Measurements from ENCODE around the gene REXO5.

Gene REXO5

DNA sequence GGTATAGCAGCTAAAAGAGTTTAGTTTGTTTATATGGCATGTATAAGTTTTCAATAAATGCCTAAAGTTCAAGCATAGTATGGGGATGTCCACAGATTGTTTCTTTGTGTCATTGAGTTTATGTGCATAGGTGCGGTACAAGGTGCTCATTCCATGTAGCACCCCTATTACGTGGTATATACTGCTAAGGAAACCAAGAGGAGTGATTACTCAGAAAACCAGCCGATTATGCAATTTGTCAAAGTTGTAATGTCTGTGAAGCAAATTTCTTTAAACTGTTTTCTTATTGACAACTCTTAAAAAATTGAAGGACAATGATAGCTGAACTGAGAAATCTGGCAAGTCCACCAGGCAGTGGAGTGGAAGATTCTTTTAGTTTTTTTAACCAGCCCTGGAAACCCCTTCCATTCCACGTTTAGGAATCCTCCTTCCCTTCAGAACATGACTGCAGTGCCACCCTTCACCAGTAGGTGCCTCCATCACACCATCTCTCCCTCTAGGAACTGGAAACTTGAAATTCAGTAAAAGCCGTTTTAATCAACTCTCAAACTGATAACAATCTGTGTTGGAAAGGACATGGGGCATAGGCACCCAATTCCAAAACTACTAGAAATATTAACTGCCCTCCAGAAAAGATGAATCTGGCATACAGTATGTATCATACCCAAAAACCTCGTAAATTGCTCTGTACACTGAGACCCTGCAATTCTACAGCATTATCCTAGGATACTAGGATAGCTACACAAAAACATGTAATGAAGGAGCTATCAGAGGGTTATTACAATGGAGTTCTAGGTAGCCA, 43.5 kb downstream of the REXO5 start:
- TF ChIP-seq, protein P1, sequence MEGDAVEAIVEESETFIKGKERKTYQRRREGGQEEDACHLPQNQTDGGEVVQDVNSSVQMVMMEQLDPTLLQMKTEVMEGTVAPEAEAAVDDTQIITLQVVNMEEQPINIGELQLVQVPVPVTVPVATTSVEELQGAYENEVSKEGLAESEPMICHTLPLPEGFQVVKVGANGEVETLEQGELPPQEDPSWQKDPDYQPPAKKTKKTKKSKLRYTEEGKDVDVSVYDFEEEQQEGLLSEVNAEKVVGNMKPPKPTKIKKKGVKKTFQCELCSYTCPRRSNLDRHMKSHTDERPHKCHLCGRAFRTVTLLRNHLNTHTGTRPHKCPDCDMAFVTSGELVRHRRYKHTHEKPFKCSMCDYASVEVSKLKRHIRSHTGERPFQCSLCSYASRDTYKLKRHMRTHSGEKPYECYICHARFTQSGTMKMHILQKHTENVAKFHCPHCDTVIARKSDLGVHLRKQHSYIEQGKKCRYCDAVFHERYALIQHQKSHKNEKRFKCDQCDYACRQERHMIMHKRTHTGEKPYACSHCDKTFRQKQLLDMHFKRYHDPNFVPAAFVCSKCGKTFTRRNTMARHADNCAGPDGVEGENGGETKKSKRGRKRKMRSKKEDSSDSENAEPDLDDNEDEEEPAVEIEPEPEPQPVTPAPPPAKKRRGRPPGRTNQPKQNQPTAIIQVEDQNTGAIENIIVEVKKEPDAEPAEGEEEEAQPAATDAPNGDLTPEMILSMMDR (IDR thresholded peaks at IDR 0.05; ENCODE audit: low read depth, low read length), result no peak; the same call in none of the 2 replicates
- DNase-seq (ENCODE audit: extremely low read depth, low read depth), result no peak

DNA sequence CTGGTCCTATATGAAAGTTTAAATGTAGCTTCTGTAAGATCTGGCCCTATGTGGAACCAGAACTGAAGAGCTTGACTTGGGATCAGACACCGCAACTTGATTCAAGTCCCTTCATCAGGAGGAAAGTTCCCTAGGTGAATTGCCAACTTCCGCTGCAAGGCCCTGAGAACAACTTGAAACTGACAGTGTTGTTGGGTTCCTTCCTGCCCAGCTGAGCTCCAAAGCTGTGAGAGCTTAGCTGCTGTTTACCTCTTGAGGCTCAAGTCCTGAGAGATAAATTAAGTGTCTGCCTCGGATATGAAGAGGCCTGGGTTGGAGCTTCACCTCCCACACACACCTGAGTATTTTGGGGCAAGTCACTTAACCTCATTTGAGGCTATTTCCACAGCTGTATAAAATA, 44.7 kb downstream of the REXO5 start:
- DNase-seq (ENCODE audit: extremely low read depth, low read depth), result no peak
- TF ChIP-seq, protein P1 (IDR thresholded peaks at IDR 0.05; ENCODE audit: low read depth, low read length), result no peak

DNA sequence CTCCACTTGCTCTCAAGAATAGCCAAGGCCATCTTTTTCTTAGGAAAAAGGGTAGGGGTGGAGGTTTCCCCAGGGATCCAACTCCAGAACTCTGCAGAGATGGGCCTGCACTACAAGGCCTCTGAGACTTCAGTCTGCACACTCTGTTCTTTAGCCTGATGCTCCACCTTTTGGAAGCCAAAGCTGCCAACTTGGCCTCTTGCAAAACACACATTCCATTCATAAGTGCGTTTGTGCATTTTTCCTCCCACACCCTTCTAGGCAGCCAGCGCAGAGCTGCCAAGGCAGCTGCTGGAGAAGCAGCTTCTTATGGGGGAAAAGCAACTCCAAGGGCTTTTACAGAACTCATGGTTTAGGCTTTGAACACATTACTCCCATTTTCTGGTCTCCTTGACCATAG, 45.3 kb downstream of the REXO5 start:
- peak; percentile 84 for DNase-seq (ENCODE audit: extremely low read depth, low read depth)
- TF ChIP-seq, protein P1 (IDR thresholded peaks at IDR 0.05; ENCODE audit: low read depth, low read length), result no peak; the same call in 1 of the 2 replicates

DNA sequence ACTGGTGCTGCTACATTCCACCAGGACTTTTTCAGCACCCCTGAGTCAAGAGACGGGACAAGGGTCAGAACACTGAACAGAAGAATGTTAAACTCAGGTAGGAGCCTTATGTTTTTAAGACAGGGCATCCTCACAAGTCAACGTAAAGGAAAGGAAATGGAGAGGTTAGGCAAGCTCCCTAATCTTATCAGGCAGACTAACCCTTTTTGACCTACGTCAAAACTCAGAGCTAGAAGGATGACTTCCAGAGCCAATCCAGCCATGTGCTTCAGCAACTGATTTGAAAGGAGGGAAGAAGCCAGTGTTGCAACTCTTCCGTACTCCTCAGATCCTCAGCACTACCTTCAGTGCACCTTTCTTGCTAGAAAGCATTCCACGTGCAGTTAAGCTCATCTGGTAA, 46.8 kb downstream of the REXO5 start:
- TF ChIP-seq, protein P1 (IDR thresholded peaks at IDR 0.05; ENCODE audit: low read depth, low read length), result no peak
- no peak for DNase-seq (ENCODE audit: extremely low read depth, low read depth)

DNA sequence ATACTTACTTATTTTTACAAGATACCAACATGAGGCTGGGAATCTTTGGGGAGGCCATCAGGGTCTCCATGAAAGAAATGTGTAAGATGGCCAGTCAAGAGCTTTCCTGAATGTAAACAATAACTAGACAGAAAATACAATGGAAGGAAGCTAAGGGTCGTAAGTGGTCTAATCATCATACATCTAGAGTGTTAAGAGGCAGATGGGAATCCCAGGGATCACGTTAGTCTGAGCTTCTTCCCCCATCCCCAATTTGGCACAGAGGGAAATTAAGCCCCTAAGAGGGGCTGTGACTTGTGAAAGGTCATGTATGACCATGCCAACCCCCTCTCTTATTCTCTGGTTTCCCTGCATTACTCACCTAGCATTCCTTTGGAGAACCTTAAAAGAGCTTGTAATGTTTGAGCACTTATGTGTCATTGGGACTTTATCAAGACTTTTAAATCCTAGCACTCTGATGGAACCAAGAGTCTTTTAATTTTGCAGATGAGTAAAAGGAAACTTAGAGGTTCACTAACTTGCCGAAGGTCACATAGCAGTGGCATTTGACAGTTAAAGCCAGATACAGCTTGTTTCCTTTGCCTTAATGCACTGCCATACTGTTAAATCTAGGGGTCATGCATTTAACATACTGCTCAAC, 47.8 kb downstream of the REXO5 start:
- DNase-seq (ENCODE audit: extremely low read depth, low read depth), result no peak
- TF ChIP-seq, protein P1 (IDR thresholded peaks at IDR 0.05; ENCODE audit: low read depth, low read length), result no peak

DNA sequence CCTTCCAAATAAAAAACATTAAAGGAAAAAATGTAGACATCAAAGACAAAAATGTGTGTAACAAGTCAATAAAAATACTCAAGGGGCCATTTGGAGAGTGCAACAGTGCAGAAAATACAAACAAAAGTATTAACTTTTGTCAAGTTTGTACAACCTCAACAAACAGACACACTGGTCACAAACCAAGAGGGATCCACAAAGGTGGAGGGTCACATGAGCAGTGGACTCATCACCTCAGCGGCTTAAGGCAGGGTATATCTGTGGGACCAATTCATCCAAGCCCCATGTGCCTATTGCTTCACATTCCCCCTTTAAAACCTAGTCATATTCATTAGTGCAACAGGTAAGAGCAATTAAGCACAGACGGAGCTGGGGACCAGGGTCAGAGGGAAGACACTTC, 48.6 kb downstream of the REXO5 start:
- TF ChIP-seq, protein P1 (IDR thresholded peaks at IDR 0.05; ENCODE audit: low read depth, low read length), result no peak
- DNase-seq (ENCODE audit: extremely low read depth, low read depth), result no peak

DNA sequence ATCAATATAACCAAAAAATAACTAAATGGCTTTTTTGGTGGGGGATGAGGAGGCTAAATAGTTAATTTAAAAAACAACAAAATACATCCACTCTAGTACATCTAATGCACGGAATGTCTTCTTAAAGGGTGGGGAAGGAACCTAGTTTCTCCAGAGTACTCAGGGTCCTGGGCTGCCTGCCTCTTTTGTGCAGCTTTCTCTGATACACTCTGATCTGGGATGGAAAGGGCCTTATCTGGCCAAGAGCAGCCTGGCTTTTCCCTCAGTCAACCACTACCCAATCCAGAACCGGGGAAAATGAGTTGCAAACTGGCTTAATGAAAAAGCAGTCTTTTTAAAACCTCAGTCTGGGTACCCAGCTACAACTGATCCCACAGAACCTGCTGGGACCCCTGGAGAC, 51.0 kb downstream of the REXO5 start:
- no peak for DNase-seq (ENCODE audit: extremely low read depth, low read depth)
- TF ChIP-seq, protein P1 (IDR thresholded peaks at IDR 0.05; ENCODE audit: low read depth, low read length), result no peak

Measured in AG09319 (cell line).